HG03108 (cell line): Measurements from ENCODE around the gene CYP1A2.
"Not testable (repeated sequence)": the region's sequence is repeated elsewhere in the genome, so short reads cannot be mapped to it uniquely, and the experiment has no call there.

Source experiments
- ATAC-seq: cut with Tn5 transposase; IDR thresholded peaks from one replicate; pipeline ENCODE4 v1.9.1; 2021; ENCODE audit warnings: moderate library complexity; ENCODE audit not compliant: unreplicated experiment

The CYP1A2 gene, protein sequence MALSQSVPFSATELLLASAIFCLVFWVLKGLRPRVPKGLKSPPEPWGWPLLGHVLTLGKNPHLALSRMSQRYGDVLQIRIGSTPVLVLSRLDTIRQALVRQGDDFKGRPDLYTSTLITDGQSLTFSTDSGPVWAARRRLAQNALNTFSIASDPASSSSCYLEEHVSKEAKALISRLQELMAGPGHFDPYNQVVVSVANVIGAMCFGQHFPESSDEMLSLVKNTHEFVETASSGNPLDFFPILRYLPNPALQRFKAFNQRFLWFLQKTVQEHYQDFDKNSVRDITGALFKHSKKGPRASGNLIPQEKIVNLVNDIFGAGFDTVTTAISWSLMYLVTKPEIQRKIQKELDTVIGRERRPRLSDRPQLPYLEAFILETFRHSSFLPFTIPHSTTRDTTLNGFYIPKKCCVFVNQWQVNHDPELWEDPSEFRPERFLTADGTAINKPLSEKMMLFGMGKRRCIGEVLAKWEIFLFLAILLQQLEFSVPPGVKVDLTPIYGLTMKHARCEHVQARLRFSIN

DNA sequence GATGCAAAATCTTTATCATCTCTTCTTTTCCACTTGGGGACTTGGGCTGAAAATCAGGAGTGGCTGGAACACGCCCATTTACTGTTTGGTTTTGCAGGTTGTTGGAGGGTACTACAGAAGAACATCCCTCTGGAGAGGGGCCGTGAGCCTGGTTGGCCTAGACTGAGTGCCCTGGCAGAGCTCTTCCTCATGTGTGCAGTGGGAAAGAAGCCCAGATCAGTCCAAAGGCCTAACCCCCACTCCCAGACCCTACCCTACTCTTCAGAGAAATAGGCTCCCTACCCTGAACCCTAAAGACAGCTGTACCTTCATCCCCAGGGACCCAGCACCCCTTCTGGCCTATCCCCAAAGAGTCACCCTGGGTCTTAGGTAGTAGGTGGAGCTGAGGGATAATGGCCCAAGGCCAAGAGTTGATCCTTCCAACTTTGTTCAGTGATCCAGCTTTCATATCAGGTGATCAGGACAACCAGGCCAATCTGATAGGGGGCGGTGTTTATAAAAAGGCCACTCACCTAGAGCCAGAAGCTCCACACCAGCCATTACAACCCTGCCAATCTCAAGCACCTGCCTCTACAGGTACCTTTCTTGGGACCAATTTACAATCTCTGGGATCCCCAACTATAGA is at the start of gene CYP1A2:
Gene CYP1A2 (plus strand): TSS at position 524 of the 625 bp plus-strand sequence. CDS start 894 bp downstream, outside the sequence.
- ATAC-seq, result no peak

DNA sequence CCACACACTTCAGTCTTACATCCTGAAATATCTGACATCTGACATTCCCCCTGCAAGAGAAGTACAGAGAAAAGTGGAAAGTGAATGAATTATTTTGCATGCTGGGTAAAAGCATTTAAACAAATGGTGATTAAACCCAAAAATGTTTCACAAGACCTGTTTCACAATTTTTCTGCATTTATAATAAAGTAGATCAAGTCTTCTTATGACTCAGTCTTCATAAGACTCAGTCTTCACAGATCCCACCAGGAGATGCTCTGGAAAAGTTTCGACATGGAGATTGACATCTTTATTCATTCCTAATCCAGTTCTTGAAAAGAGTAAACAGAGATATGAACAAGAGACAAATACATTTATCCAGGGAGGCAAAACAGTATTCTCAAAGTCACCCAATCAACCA is 39.6 kb upstream of the CYP1A2 start:
- no peak for ATAC-seq

DNA sequence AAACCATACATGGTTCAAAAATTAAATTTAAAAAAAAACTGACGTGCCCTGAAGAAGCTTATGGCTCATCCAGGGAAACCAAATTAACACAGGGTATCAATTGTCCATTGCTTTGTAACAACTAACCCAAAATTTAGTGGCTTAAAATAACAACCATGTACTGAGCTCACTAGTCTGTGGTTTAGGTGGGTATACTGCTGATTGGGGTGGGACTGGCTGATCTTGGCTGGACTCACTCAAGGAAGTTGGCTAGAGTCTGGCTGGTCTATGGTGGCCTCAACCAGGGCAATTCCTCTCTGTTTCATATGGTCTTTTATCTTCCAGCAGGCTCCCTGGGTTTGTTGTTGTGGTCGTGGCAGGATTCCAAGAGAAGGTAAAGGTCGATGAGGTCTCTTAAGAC is 38.8 kb upstream of the CYP1A2 start:
- ATAC-seq, result no peak

DNA sequence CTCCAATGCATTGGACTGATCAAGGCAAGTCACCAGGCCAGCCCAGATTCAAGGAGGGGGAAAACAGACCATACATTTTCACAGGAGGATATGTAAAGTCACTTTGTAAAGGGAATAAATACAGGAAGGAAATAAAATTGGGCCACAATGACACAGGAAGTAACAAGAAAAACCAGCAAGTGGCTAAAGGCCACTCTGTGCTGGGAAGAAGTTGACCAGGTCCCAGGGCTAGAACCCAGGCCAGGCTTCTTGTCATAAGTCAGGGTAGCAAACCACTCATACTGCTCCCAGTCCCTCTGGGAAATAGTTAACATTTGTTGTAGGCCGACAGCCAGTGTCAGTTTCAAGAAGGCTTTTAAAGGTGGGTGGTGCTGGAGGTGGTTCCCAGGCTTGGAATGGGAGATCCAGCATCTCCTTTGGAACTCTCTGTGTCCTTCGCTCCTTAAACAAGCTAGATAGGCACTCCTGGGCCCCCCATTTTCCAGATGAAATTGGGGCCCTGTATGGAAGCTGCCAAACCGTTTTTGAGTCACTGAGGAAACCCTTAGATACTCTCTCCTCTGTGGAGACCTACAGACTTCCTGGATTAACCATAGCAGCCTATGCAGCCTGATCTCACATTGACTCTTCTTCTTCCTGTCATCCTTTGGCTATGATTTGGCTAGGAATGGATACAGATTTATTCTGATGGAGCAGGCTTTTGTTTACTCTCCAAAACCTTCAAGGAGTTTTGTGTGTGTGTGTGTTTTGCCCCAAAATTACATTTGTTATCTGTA is 38.1 kb upstream of the CYP1A2 start:
- ATAC-seq, result no peak

DNA sequence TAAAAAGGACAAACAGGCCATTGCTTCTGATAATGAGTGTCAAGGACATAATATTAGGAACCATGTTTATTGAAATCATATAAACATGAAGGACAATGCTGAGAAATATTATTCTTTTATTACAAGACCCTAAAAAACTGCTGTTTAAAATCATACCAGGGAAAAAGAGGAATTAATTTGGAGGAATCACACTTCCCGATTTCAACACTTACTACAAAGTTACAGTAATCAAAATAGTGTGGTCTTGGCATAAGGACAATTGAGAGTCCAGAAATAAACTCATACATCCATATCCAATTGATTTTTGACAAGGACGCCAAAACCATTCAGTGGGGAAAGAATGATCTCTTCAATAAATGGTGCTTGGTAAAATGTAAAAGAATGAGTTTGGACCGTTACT is 36.3 kb upstream of the CYP1A2 start:
- no peak for ATAC-seq

DNA sequence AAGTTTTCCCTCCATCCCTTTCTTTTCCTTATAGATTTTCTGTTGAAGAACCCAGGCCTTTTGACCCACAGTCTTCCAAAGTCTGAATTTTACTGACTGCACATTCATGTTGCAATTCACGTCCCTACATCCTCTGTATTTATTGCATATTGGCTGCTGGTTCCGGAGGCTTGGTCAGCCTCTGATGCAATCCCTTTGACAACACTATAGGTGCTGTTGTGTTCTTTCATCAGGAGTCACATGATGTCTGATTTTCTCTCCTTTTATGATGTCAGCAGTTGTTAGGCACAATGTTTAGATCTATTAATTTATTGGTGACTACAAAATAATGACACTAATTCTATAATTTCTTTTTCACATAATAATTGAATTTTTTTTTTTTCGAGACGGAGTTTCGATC is 32.0 kb upstream of the CYP1A2 start:
- no peak for ATAC-seq

DNA sequence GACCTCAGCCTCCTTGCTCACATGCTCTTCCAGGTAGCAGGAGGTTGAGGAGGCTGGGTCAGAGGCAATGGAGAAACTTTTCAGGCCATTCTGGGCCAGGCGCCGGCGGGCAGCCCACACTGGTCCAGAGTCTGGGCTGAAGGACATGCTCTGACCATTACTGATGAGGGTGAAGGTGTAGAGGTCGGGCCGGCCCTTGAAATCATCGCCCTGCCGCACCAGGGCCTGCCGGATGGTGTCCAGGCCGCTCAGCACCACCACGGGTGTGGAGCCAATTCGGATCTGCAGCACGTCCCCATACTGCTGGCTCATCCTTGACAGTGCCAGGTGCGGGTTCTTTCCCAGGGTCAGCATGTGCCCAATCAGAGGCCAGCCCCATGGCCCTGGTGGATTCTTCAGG is 26.1 kb upstream of the CYP1A2 start:
- ATAC-seq, result no peak

DNA sequence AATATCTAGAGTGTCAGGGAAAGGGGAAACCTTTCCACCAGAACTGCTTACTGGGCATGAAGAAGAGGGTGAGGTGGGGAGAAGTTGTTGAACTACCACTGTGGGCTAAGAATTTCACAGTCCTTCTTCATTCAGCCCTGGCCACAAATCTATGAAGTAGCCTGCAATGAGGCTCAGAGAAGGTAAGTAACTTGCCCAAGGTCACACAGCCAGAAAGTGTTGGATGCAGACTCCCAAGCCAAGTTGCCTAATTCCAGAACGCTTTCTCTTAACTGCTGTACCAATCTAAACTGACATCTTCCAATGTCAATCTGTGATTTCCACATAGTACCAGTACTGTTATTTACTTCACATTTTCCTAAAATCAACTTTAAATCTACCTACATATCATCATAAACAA is 25.5 kb upstream of the CYP1A2 start:
- no peak for ATAC-seq

DNA sequence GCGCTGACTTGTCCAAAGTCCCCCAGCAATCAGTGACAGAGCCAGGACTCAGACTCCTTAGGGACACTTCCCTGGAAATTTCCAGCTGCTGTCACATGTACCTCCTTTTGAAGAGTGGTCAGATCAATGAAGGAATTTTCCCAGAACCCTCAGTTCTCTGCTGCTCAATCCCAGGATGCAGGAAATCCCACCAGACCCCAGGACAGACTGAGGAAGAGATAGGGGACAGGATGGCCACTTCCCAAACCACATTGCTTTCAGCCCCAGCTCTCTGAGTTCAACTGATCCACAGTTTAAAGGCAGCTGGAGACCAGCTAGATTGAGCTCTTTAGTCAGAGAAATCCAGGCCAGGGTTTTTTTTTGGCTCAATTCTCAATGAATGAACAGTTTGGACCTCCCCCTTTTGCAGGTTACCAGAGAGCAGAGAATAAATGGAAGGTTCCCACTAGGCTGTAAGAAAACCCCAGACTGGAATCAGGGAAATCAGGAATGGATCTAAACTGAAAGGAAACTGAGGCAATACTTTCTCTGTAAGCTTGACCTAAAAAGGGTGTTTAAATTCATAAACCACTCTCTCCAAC is 24.8 kb upstream of the CYP1A2 start:
- ATAC-seq, result no peak

DNA sequence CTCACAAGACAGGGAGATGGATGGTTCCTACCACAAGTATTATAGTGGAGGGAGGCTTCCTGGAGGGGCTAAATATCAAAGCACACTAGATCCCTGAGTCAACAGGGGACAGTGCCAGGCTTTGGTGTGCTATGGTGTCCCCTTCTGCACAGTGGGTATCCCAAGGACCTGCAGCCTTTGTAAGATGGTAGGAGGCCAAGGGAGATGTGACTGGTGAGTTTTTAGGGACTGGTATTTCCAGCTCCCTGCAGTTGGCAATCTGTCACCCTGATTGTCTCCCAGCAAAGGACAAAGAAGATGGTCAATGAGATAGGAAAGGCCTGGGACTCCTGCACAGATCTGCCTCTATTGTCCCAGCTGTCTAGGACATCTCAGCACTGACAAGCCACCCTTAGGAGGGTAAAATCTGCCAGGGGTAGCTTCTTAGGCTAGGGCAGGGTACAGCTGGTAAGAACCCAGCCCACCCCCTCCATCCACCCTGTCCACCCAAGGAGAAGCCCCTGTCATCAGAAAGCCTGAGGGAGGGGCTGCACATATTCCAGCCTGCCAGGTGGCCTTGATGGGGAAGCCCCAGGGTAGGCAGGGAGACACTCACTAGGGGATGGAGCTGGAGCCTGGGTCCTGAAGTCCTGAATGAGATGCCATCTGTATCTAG is 23.9 kb upstream of the CYP1A2 start:
- ATAC-seq, result no peak

DNA sequence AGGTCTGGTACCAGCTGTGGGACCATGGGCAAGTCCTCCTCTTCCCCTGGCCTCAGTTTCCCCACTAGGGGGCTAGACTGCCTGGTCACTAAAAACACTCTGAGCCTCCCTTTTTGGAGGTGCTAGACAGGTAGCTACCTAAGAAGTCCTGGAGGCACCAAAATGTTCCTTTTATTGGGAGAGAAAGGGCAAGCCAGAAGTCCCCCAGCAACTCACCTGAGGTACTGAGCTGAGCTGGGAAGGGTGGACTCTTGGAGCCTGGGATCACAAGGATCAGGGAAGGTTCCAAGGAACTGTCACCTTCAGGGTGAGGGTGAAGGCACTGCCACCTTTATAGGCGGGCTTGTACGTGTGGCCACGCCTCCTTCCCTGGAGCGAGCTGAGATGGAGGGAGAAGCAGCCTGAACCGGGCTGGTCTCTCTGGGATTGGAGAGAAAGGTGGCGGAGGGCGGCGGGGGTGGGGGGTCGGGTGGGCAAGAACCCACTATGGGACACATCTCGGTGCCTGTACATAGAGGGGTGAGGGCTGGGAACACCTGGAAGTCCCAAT is 23.3 kb upstream of the CYP1A2 start, which contains the start of gene CYP1A1:
Gene CYP1A1 (minus strand): TSS at position 304 of the 550 bp plus-strand sequence. CDS start 2,431 bp downstream, outside the sequence.
- ATAC-seq, result no peak

DNA sequence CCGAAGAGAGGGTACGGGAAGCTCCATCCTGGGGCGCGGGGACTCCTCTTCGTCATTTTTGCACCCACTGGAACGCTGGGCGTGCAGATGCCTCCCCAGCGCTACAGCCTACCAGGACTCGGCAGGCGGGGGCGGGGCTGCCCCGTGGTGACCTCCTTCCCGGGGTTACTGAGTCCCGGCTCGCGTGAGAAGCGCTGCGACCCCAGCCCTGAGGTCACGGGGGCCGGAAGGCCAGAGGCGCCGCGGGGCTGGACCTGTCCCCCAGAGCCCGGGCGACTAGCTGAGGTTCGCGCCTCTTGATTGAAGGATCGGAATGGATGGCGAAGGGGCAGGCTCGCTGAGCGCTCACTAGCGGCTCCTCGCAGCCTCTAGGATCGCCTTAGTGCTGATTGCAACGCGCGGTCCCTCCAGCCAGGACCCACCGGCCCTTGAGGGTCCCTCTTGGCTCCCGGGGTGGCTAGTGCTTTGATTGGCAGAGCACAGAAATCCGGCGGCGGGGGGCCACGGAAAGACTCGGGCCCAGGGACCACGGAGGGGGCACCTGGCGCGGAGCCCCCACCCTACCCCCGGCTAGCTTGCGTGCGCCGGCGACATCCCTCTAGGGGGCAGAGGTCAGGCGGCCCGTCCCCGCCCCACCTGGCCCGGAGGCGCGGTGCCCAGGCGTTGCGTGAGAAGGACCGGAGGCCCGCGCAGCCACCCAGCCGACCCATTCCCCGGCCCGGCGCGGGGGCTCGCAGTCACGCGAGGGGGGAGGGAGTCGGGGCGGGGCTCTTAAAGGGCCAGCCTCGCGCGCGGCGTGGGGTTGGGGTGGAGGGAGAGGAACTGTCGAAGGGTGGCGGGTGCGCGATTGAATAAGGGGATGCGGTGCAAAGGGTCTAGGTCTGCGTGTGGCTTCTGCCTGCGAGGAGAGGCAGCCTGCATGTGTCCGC is 22.5 kb upstream of the CYP1A2 start:
- ATAC-seq, result no peak

DNA sequence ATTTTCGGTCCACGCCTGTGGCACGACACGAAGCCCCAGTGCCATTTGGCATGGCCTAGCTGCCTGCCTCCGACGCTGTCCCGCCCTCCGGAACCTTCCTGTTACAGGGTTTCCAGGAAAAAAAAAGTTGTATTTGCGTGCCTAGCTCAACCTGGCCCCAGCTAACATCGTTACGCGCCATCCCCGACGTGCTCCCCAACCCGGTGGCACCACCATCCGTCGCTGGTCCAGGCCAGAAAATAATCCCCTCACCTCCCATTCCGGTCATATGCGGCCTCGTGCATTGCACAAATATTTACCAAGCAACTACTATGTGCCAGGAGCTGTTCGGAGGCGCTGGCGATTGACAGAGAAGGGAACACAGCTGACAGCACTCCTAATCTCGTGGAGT is 21.9 kb upstream of the CYP1A2 start:
- ATAC-seq, result no peak

DNA sequence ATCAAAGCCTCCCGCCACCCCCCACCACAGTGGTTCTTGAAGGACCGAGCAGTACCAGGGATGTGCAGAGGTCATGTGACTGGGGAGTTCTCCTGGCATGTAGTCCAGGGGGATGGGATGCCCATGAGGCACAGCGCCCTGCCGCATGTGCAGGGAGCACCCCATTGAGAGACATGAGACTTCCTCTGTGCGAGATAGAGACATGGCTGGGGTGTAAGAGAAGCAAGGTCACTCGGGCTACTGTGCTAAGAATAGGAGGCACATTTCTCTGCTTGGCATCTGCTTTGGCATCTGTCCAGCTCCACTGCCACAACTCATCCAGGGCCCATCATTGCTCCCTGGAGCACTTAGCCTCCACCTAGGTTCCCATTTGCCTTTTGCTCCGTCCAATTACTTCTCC is 20.9 kb upstream of the CYP1A2 start:
- no peak for ATAC-seq

DNA sequence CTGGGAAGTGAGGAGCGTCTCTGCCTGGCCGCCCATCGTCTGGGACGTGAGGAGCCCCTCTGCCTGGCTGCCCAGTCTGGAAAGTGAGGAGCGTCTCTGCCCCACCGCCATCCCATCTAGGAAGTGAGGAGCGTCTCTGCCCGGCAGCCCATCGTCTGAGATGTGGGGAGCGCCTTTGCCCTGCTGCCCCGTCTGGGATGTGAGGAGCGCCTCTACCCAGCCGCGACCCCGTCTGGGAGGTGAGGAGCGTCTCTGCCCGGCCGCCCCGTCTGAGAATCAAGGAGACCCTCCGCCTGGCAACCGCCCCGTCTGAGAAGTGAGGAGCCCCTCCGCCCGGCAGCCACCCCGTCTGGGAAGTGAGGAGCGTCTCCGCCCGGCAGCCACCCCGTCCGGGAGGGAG is 19.9 kb upstream of the CYP1A2 start:
- ATAC-seq, result not testable (repeated sequence)

DNA sequence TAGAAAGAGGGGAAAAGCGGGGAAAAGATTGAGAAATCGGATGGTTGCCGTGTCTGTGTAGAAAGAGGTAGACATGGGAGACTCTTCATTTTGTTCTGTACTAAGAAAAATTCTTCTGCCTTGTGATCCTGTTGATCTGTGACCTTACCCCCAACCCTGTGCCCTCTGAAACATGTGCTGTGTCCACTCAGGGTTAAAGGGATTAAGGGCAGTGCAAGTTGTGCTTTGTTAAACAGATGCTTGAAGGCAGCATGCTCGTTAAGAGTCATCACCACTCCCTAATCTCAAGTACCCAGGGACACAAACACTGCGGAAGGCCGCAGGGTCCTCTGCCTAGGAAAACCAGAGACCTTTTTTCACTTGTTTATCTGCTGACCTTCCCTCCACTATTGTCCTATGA is 19.3 kb upstream of the CYP1A2 start:
- not testable (repeated sequence) for ATAC-seq

DNA sequence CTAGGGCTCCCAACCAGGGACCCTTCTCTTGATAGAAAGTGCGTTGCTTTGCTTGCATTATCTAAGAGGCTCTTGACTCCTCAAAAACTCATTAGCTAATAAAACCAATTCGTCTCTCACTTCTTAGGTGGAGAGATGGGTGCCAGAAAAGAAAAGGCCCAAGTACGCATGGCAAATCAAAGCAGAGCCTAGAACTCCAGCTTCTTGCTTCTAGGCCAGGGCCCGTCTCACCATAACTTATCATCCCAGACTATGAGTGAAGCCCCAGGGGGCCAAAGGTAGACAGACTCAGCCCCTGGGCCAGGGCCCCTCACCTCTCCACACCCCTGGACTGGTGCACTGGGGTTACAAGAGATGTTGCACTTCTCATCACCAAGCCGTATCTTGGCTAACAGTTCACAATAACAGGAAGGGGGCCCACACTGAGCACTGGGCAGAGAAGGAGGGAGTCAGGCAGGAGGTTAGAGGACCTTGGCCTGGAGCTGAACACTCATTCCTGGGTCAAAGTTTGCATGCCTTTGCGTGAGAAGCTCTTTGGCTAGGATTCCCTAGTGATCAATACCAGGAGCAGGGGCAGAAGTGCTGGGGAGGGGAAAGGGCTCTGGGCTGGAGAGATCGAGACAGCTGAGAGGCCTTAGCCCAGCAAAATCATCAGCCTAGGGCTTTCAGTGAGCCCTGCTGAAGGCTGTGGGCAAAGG is 17.9 kb upstream of the CYP1A2 start:
- ATAC-seq, result no peak

DNA sequence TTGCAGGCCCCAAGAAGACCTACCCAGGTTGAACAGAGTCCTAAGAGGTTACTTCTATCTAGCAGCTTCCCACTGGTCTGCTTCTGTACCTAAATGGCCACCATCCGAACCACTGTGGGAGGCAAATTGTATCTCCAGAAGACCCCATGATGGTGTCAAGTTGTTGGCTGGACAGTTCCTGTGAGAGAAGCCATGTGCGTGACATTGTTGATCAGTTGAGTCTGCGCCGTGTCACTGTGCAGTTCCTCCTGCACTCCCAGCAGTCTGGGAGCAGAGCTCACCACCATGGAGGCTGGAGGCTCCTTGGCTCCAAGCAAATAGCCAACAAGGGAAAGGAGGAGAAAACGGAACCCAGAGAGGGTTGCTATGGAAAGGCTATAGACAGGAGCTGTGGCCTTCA is 15.8 kb upstream of the CYP1A2 start:
- ATAC-seq, result no peak

DNA sequence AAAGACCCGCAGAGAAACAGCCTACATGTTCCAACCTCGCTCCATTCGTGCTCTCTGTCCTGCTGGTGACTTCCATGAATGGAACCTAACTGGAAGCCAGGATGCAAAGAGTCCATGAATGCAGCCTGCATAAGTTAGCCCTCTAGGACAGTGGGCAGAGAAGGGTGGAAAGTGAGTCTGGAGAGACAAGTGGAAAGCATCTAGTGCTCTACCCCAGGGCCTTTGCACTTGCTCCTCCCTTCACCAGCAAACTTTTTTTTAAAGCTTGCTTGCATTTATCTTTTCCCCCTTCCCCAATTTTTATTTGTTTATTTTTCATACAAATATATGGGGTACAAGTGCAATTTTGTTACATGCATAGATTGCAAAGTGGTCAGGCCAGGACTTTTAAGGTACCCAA is 15.4 kb upstream of the CYP1A2 start:
- ATAC-seq, result no peak
